GM20431 (cell line): ENCODE results near the gene PDGFRA.
"Not testable (repeated sequence)": the region's sequence is repeated elsewhere in the genome, so short reads cannot be mapped to it uniquely, and the experiment has no call there.

Source experiments
- in situ Hi-C: fragments of 300-500 bp; cut with MseI, MboI; formaldehyde crosslinking; loops from one replicate; pipeline ENCODE4 v1.15.0; 2020; ENCODE audit warnings: low sequenced_read_pairs; ENCODE audit not compliant: unreplicated experiment

The PDGFRA gene

GRCh38 chr4:54243541-54243940, 14.4 kb downstream of the PDGFRA start:
- in situ Hi-C loops: loop anchor here (25.0 kb wide), 1 partner anchor 531 kb away; no protein-coding TSS in a partner anchor

DNA sequence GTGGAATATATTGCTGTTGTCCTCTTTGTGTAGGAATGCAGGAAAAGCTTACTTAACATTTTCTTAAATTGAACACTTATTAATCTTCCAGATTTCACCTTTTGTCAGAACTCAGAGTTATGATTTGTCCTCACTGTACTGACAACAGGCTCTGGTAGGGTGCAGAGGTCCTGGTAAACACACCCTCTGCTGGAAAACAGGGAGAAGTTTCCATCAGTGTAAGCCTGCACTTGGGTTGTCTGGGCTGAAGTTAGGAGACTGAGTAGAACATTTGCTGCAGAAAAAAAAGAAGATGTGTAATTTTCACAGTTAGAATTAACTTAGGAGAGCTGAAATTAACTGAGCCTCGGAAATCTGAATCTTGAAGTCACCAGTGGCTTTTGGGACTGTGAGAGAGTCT, 23.2 kb downstream of the PDGFRA start:
- in situ Hi-C loops: not testable (repeated sequence)

DNA sequence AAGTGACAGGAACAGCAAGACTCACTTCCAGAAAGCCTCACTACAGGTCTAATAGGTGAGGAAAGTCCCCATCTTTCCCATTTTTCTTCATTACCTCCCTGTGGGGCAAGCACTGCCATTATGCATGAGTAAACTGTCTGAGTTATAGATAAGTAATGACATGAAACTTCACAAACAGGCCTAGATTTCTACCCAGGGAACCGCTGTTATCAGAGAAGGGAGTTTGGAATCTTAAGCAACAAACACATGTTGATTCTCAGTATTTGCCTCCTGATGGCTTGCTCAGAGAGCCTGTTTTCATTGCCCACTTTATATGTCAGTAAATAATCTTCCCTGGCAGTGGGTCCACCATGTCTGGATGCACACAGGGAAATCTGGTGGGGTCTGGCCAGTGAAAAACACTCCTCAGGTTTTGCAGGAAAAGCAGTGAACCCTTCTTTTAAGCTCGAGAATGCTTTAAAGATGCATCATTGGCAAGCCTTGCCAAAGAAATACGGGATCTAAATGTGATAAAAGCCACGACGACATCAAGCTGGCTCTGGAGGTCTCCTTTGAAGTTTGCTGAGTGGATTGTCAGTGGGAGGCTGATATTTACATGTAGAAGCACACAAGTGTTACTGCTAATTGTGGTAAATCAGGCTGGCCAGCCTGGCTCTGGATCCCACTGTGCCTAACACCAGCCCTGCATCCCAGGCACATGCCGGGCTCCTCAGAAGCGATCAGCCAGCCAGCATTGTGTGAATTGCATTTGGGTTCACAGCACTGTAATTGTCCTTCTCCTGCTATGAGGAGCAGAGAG, 25.2 kb downstream of the PDGFRA start:
- in situ Hi-C loops: no loop called here

GRCh38 chr4:54254915-54255246, 25.8 kb downstream of the PDGFRA start:
- in situ Hi-C loops: no loop called here

DNA sequence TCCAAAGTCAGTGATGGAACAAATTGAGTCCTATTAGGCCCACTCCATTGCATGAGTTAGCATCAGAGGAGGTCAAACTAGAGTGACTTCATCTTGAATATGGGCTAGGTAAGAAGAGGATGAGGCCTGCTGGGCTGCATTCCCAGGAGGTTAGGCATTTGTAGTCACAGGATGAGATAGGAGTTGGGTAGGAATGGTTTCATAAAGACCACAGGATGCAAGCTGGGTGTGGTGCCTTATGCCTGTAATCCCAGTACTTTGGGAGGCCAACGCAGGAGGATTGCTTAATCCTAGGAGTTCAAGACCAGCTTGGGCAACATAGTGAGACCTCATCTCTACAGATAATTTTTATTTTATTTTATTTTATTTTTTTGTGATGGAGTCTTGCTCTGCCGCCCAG, 26.8 kb downstream of the PDGFRA start:
- in situ Hi-C loops: no loop called here

DNA sequence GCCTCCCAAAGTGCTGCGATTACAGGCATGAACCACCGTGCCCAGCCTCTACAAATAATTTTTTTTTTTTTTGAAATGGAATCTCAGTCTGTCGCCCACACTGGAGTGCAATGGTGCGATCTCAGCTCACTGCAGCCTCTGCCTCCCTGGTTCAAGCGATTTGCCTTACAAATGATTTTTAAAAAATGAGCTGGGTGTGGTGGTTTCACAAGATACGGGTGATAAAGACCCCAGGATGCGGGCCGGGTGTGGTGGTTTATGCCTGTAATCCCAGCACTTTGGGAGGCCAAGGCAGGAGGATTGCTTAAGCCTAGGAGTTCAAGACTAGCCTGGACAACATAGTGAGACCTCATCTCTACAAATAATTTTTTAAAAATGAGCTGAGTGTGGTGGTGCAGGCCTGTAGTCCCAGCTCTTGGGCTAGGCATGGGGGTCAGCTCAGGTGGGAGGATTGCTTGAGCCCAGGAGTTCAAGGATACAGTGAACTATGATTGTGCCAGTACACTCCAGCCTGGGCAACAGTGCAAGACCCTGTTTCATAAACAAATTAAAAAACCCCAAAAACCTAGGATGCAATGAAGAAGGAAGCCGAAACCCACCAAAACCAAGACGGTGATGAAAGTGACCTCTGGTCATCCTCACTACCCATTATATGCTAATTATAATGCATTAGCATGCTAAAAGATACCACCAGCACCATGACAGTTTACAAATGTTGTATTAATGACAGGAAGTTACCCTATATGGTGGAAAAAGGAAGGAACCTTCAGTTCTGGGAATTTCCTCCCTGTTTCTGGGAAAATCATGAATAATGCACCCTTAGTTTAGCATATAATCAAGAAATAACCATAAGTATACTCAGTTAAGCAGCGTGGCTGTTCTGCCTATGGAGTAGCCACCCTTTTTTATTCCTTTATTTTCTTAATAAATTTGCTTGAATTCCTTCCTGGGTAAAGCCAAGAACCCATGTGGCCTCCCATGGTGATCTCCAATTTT, 27.7 kb downstream of the PDGFRA start:
- in situ Hi-C loops: no loop called here

- in situ Hi-C loops: no loop called here
Measured at GRCh38 chr4:54265366-54265765, 36.3 kb downstream of the PDGFRA start.

GRCh38 chr4:54268151-54268550, 39.1 kb downstream of the PDGFRA start:
- in situ Hi-C loops: no loop called here

DNA sequence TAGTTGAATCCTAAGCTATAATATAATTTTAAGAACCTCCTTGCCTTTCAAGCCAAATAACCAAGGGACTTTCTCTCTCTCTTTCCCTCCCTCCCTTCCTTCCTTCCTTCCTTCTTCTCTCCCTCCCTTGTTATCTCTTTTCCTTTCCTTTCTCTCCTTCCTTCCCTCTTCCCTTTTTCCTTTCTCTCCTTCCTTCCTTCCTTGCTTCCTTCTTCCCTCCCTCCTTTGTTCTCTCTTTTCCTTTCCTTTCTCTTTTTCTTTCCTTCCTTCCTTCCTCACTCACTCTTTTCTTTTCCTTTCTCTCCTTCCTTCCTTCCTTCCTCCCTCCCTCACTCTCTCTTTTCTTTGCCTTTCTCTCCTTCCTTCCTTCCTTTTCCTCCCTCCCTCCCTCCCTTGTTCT, 42.4 kb downstream of the PDGFRA start:
- in situ Hi-C loops: no loop called here

GRCh38 chr4:54272051-54272450, 43.0 kb downstream of the PDGFRA start:
- in situ Hi-C loops: no loop called here

GRCh38 chr4:54274264-54274663, 45.2 kb downstream of the PDGFRA start:
- in situ Hi-C loops: no loop called here

DNA sequence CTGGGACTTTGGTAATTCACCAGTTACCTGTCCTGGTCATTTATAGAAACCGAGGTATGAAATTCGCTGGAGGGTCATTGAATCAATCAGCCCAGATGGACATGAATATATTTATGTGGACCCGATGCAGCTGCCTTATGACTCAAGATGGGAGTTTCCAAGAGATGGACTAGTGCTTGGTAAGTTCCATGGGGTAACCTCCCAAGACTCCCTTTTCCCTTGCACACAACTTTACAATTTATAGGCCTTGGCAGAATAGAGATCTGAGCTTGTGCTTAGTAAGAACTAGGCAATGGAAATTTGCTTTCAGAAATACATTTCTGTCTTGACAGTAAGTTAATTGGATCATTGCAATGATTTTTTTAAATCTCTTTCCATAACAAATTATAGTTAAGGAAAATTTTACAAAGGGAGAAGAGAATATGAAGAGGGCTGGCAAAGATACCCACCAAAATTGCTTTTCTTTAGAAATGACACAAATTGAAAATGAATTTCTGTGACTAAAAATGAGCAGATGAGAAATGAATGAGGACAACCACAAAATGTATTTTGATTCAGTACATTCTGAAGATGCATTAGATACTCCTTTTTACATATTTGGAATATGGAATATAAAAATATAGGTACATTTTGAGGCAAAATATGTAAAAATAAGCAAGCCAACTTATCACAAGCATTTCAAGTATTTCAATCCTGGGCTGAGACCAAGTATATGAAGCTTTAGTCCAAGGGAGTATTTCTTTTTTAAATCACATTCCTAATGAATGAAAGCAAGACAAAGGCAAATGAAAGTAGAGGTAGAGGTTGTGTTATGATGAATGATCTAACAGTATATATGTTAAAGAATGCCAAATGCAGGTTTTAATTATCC, 45.9 kb downstream of the PDGFRA start:
- in situ Hi-C loops: no loop called here

GRCh38 chr4:54276641-54277430, 47.7 kb downstream of the PDGFRA start:
- in situ Hi-C loops: no loop called here

DNA sequence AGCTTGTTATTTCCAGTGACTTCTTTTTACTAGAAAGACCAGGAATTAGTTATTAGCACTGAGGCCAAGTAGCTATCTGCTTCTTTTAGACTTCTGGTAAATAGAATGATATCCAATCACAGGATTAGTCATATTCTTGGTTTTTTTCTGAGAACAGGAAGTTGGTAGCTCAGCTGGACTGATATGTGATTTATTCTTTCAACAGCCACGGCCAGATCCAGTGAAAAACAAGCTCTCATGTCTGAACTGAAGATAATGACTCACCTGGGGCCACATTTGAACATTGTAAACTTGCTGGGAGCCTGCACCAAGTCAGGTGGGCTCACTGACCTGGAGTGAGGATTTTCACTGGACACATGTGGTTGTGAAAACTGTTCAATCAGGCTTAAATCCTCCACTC, 48.6 kb downstream of the PDGFRA start:
- in situ Hi-C loops: no loop called here

- in situ Hi-C loops: no loop called here
Measured at GRCh38 chr4:54278216-54278615, 49.1 kb downstream of the PDGFRA start.

GRCh38 chr4:54281054-54281766, 52.1 kb downstream of the PDGFRA start:
- in situ Hi-C loops: no loop called here

DNA sequence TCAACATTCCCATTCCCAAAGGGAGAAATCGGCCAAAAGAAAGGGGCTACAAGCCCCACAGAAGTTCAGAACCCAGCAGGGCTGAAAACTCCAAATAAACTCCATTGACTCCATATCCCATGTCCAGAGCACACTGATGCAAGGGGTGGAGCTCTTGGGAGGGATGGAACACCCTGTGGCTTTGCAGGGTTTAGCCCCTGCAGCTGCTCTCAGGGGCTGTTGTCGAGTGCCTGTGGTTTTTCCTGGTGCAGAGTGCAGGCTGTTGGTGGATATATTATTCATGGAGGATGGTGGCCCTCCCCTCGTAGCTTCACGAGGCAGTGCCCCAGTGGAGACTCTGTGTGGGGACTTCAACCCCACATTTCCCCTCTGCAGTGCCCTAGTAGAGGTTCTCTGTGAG, 53.7 kb downstream of the PDGFRA start:
- in situ Hi-C loops: no loop called here

- in situ Hi-C loops: no loop called here
Measured at GRCh38 chr4:54289316-54289715, 60.2 kb downstream of the PDGFRA start.

- in situ Hi-C loops: no loop called here
Measured at GRCh38 chr4:54290980-54291379, 61.9 kb downstream of the PDGFRA start.
